ENCODE measurements around the gene SLC4A3.

DNA sequence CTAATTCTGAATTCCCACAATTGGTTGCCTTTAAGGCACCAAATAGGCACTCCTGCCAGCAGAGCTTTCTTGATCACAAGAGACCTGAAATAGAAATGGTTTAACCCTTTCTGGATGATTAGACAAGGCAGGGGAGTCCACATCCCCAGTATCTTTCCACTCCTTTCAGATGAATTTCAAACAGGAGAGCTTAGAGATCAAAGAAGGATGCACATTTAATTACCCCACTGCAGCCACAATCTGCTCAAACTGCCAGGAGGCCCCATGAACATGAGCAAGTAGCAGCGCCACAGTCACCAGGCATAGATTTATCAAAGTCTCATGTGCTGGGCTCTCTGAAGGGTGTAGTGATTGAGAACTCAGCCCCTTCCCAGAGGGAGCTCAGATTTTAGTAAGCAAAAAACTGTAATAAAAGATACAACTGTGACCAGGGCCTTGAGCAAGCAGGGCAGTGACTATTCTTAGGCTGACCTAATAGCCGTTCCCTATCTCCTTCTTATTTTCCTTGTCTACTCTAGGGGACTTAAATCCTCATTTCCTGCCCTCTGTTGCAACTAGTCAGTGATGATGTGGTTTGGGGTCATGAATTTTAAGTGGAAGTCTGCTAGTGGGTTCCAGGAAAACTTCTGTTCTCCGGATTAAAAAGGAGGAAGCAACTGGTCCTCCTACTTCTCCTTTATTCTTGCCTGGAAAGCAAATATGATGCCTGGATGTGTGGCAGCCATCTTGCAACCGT, 53.7 kb downstream of the SLC4A3 start:
- TF ChIP-seq EZH2 (IDR thresholded peaks at IDR 0.05; ENCODE audit: borderline replicate concordance, low read depth, low read length, poor library complexity, severe bottlenecking) (no peak), CTCF (conservative IDR thresholded peaks at IDR 0.05; ENCODE audit: low read depth, low read length) (no peak)
